Measurements from ENCODE around the gene ARFGAP3.

The ARFGAP3 gene

DNA sequence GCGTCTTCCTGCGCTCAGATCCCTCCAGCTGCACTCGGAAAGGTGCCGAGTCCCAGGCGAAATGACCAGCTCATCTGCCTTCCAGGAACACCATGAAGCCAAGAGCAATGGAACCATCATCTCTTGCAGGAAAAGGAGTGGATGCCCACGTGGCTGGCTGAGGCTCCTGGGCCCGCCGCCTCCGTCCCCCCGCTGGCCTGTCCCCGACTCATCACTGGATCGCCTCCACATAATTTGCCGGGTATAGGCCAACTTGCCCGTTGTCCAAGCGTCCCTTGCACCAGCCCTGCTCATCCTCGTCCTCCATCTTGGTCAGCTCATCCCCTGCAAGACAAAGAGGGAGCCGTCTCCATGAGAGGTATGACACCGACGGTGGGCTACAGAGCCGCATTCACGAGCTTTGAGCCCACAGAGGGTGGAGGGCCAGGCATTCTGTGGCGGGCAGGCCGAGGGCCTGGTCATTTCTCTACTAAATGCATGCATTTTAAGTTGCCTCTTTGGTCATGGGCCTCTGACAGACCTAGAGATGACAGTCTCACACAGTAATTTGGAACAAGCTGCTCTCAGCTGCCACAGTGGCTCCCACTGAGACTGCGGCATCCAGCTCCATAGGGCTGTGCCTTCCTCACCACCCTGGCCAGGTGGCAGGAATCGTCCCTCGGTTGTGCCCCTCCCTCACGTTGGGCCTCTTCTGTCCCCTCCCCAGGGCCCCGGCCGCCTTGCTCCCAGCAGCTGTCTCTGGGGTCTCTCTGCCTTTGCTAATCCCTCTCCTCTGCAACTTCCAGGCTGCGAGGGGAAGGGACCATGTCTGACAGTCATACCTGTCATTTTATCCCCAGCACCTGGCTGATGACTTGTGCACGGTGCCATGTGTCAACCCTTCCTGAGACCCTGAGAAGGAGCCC is 14.3 kb upstream of the ARFGAP3 start:
- Histone ChIP-seq H3K4me1 (ENCODE audit: insufficient read depth, low read length) (peaks cover 16% of the 10 kb centered on the region), H3K9me3 (ENCODE audit: low read length) (no peaks in the 10 kb centered on the region), H3K4me3 (ENCODE audit: low read depth in 1 of 2, low read length in 2 of 2) (no peak overlapping the region), H3K27ac (ENCODE audit: low read depth, low read length) (no peak overlapping the region), H3K9ac (ENCODE audit: low read length) (no peak overlapping the region), H3K36me3 (ENCODE audit: insufficient read depth, low read length) (peaks cover 41% of the 10 kb centered on the region), H3K27me3 (ENCODE audit: control insufficient read depth in 1 of 2, insufficient read depth in 2 of 2, low read length in 2 of 2) (no peaks in the 10 kb centered on the region)

DNA sequence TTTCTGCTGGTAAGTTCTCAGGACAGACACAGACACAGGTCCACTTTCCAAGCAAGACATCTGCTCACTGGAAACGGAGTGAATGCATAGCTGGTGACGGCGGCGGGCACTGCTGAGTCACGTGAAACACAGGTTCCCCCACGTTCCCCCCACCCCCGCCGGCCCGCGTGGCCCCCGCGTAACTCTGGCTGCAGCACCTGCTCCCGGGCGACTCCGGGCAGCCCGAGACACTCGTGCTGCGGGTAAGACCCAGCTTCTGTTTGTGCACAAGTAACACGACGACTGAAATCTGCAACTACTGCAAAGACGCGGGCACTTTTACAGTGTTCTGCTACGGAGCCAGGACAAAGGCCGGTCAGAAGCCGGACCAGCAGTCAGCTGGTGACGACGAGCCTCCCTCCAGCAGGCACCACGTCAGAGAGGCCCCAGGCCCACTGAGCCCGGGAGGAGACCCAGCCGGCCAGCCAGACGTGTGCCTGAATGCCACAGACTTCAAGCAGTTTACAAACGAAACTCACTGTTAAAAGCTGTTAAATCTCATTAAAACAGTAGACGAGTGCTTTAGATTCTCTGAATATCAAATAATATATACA is 12.9 kb upstream of the ARFGAP3 start:
- Histone ChIP-seq H3K9ac (ENCODE audit: low read length) (no peak overlapping the region), H3K27me3 (ENCODE audit: control insufficient read depth in 1 of 2, insufficient read depth in 2 of 2, low read length in 2 of 2) (no peaks in the 10 kb centered on the region), H3K36me3 (ENCODE audit: insufficient read depth, low read length) (peaks cover 33% of the 10 kb centered on the region), H3K9me3 (ENCODE audit: low read length) (no peaks in the 10 kb centered on the region), H3K4me1 (ENCODE audit: insufficient read depth, low read length) (peaks cover 16% of the 10 kb centered on the region), H3K27ac (ENCODE audit: low read depth, low read length) (no peak overlapping the region), H3K4me3 (ENCODE audit: low read depth in 1 of 2, low read length in 2 of 2) (no peak overlapping the region)

DNA sequence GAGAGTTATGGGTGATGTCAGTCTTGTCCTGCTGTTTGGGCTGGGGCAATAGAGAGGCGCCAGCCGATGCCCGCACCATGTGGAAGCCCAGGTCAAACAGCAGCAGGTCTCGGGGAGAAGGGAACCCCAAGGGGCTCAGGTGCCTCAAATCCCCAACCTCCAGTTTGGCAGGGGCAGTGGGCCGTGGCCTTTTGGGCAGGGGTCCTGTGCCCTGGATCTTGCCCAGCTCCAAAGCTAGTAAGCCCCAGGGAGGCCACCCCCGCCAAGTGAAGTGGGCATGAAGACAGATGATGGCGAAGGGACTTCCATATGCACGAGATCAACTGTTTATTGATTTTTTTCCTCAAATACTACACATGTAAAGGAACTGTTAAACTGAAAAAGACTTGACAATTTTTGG is 12.4 kb upstream of the ARFGAP3 start:
- Histone ChIP-seq H3K4me3 (ENCODE audit: low read depth in 1 of 2, low read length in 2 of 2) (no peak overlapping the region), H3K9ac (ENCODE audit: low read length) (no peak overlapping the region), H3K4me1 (ENCODE audit: insufficient read depth, low read length) (peaks cover 16% of the 10 kb centered on the region), H3K36me3 (ENCODE audit: insufficient read depth, low read length) (peaks cover 33% of the 10 kb centered on the region), H3K9me3 (ENCODE audit: low read length) (no peaks in the 10 kb centered on the region), H3K27me3 (ENCODE audit: control insufficient read depth in 1 of 2, insufficient read depth in 2 of 2, low read length in 2 of 2) (no peaks in the 10 kb centered on the region), H3K27ac (ENCODE audit: low read depth, low read length) (no peak overlapping the region)

DNA sequence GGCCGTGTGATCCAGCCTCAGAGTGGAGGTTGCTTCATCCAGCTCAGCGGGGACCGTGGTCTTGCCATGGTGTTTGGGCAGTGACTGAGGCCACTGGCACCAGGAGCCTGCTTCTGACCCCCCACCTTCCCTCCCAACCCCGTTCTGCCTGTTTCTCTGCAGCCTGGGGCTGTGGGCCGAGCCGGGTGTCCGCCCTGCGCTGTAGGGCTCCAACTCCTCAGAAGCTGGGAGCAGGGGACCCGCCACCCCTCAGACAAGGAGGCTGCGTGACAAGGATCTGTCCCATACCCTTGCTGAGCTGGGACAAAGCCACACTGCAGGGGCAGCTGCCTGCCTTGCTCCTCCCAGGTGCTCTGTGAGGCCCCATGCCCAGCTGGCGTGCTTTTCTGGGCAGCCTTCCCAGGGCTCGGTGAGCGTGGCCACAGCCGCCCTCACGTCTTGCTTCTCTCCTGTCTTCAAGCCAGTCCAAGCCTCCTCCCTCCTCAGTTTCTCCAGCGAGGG is 11.7 kb upstream of the ARFGAP3 start:
- no peak overlapping the region for H3K9ac ChIP-seq (ENCODE audit: low read length)
- H3K4me3 ChIP-seq (ENCODE audit: low read depth in 1 of 2, low read length in 2 of 2), result no peak overlapping the region
- H3K4me1 ChIP-seq (ENCODE audit: insufficient read depth, low read length), result peaks cover 16% of the 10 kb centered on the region
- peak overlapping the region; percentile 43 for H3K27ac ChIP-seq (ENCODE audit: low read depth, low read length)
- no peaks in the 10 kb centered on the region for H3K27me3 ChIP-seq (ENCODE audit: control insufficient read depth in 1 of 2, insufficient read depth in 2 of 2, low read length in 2 of 2)
- no peaks in the 10 kb centered on the region for H3K9me3 ChIP-seq (ENCODE audit: low read length)
- peaks cover 33% of the 10 kb centered on the region for H3K36me3 ChIP-seq (ENCODE audit: insufficient read depth, low read length)

DNA sequence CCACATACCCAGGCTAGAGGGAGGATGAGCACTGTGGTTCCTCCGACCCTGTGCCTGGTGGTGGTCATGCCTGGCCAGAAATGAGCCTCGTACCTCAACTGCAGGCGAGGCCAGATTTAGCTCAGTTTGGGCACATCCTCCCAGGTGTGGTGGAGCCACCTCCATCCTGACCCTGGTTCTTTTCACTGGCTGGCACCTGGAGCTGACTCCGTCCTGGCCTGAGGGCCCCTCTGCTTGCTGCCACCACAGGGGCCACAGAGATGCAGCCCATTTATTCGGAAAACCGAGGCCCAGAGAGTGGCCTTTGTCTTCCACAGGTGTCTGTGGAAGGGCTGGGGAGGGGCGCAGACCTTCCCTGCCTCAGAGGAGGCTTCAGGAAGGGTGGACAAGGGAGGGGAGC is 9.0 kb upstream of the ARFGAP3 start:
- no peak overlapping the region for H3K9ac ChIP-seq (ENCODE audit: low read length)
- peaks cover 10% of the 10 kb centered on the region for H3K36me3 ChIP-seq (ENCODE audit: insufficient read depth, low read length)
- no peaks in the 10 kb centered on the region for H3K27me3 ChIP-seq (ENCODE audit: control insufficient read depth in 1 of 2, insufficient read depth in 2 of 2, low read length in 2 of 2)
- H3K27ac ChIP-seq (ENCODE audit: low read depth, low read length), result no peak overlapping the region
- H3K9me3 ChIP-seq (ENCODE audit: low read length), result no peaks in the 10 kb centered on the region
- H3K4me3 ChIP-seq (ENCODE audit: low read depth in 1 of 2, low read length in 2 of 2), result no peak overlapping the region
- peaks cover 17% of the 10 kb centered on the region for H3K4me1 ChIP-seq (ENCODE audit: insufficient read depth, low read length)

DNA sequence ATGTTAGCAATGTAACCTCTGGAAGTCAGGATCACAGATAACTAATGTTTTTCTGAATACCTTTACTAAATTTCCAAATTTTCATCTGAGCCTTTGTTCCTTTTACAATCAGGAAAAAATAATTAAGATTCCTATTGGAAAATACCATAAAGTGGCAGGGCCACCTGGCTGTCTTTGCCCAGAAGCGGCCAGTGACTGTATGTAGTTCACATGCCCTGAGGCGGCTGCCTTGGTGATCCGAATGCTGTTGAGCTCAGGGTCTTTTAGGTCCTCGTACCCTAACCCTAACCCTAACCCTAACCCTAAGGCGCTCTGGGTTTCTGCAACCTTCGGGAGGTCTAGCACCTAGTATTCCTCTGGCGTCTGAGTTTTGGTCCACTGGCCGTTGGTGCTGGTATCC is 8.5 kb upstream of the ARFGAP3 start:
- no peaks in the 10 kb centered on the region for H3K27me3 ChIP-seq (ENCODE audit: control insufficient read depth in 1 of 2, insufficient read depth in 2 of 2, low read length in 2 of 2)
- no peak overlapping the region for H3K4me3 ChIP-seq (ENCODE audit: low read depth in 1 of 2, low read length in 2 of 2)
- H3K36me3 ChIP-seq (ENCODE audit: insufficient read depth, low read length), result peaks cover 5% of the 10 kb centered on the region
- no peak overlapping the region for H3K27ac ChIP-seq (ENCODE audit: low read depth, low read length)
- no peaks in the 10 kb centered on the region for H3K9me3 ChIP-seq (ENCODE audit: low read length)
- H3K4me1 ChIP-seq (ENCODE audit: insufficient read depth, low read length), result peaks cover 22% of the 10 kb centered on the region
- H3K9ac ChIP-seq (ENCODE audit: low read length), result no peak overlapping the region

DNA sequence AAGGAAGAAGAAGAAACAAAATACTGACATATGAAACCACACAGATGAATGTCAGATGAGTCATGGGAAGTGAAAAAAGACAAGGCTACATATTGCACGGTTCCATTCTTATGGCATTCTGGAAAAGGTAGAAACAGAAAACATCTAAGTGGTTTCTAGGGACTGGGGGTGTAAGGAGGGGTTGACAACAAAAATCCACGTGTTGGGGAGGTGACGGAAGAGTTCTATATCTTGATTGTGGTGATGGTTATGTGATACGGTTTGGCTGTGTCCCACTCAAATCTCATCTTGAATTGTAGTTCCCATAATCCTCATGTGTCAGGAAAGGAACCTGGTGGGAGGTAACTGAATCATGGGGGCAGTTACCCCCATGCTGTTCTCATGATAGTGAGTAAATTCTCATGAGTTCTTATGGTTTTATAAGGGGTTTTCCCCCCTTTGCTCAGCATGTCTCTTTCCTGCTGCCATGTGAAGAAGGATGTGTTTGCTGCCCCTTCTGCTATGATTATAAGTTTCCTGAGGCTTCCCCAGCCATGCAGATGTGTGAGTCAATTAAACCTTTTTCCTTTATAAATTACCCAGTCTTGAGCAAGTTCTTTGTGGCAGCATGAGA is 6.4 kb upstream of the ARFGAP3 start:
- H3K27ac ChIP-seq (ENCODE audit: low read depth, low read length), result no peak overlapping the region
- no peaks in the 10 kb centered on the region for H3K36me3 ChIP-seq (ENCODE audit: insufficient read depth, low read length)
- peaks cover 10% of the 10 kb centered on the region for H3K4me1 ChIP-seq (ENCODE audit: insufficient read depth, low read length)
- H3K9ac ChIP-seq (ENCODE audit: low read length), result no peak overlapping the region
- H3K27me3 ChIP-seq (ENCODE audit: control insufficient read depth in 1 of 2, insufficient read depth in 2 of 2, low read length in 2 of 2), result no peaks in the 10 kb centered on the region
- no peak overlapping the region for H3K4me3 ChIP-seq (ENCODE audit: low read depth in 1 of 2, low read length in 2 of 2)
- H3K9me3 ChIP-seq (ENCODE audit: low read length), result no peaks in the 10 kb centered on the region

DNA sequence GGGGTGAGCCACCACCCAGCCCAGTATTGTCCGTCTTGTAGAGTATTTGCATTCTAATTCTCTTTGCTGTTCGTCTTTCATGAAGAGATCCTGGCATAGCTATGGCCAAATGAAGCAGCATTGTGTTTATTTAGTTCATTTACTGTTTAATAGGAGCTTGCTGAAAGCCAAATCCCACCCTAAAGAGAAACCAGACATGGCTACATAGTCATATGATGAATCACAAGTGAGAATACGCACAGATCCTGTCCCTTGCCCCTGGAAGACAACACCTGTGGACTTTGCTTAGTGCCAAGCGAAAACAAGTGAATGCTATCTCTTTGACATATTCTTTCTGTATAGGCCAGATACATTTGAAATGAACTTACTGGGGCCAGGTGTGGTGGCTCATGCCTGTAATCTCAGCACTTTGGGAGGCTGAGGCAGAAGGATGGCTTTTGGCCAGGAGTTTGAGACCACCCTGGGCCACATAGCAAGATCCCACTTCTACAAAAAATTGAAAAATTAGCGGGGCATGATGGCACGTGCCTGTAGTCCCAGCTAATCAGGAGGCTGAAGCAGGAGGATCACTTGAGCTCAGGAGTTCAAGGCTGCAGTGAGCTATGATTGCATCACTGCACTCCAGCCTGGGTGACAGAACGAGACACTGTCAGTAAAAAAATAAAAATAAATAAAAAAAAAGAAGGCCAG is 5.1 kb upstream of the ARFGAP3 start:
- Histone ChIP-seq H3K9me3 (ENCODE audit: low read length) (no peaks in the 10 kb centered on the region), H3K27me3 (ENCODE audit: control insufficient read depth in 1 of 2, insufficient read depth in 2 of 2, low read length in 2 of 2) (no peaks in the 10 kb centered on the region), H3K4me3 (ENCODE audit: low read depth in 1 of 2, low read length in 2 of 2) (no peak overlapping the region), H3K9ac (ENCODE audit: low read length) (no peak overlapping the region), H3K27ac (ENCODE audit: low read depth, low read length) (no peak overlapping the region), H3K4me1 (ENCODE audit: insufficient read depth, low read length) (peaks cover 15% of the 10 kb centered on the region), H3K36me3 (ENCODE audit: insufficient read depth, low read length) (no peaks in the 10 kb centered on the region)

DNA sequence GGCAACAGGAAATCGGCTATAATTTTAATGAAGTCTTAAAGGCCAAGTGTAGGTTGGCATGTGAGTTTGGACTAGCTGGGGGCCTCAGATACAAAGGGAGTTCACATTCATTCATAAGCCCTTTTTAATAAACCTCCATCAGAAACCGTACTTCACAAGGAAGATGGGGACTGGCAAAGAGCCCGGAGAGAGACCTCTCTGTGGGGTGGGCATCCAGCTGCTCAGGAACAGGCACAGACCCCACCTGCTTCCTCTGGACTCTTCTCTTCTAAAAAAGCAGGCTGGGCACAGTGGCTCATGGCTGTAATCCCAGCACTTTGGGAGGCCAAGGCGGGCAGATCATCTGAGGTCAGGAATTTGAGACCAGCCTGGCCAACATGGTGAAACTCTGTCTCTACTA is 3.9 kb upstream of the ARFGAP3 start:
- H3K4me1 ChIP-seq (ENCODE audit: insufficient read depth, low read length), result peaks cover 15% of the 10 kb centered on the region
- no peaks in the 10 kb centered on the region for H3K9me3 ChIP-seq (ENCODE audit: low read length)
- no peaks in the 10 kb centered on the region for H3K27me3 ChIP-seq (ENCODE audit: control insufficient read depth in 1 of 2, insufficient read depth in 2 of 2, low read length in 2 of 2)
- H3K27ac ChIP-seq (ENCODE audit: low read depth, low read length), result no peak overlapping the region
- no peaks in the 10 kb centered on the region for H3K36me3 ChIP-seq (ENCODE audit: insufficient read depth, low read length)
- H3K4me3 ChIP-seq (ENCODE audit: low read depth in 1 of 2, low read length in 2 of 2), result no peak overlapping the region
- no peak overlapping the region for H3K9ac ChIP-seq (ENCODE audit: low read length)

DNA sequence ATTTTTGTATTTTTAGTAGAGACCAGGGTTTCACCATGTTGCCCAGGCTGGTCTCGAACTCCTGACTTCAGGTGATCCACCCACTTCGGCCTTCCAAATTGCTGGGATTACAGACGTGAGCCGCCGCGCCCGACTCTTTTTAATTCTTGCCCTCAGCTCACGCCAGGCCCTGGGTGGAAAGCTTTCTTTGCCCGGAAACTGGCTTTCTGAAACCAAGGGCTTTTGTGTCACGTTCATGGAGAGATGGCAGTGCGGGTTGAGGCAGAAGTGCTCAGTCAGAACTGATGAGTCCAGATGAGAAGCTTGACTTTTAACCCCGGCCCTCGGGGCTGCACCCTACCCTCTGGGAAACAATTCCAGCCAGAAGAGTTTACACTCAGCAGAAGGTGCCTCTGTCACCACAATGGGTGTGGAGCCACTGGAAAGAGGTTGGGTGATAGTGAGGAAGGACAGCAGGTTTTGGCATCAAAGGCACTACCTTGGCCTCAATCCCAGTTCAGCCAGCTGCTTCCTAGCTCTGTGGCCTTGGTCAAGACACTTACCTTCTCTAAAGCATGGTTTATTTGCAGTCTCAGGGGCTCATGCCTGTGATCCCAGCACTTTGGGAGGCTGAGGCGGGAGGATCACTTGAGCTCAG is 890 bp upstream of the ARFGAP3 start:
- Histone ChIP-seq H3K4me3 (ENCODE audit: low read depth in 1 of 2, low read length in 2 of 2) (no peak overlapping the region), H3K27me3 (ENCODE audit: control insufficient read depth in 1 of 2, insufficient read depth in 2 of 2, low read length in 2 of 2) (no peaks in the 10 kb centered on the region), H3K9ac (ENCODE audit: low read length) (no peak overlapping the region), H3K4me1 (ENCODE audit: insufficient read depth, low read length) (peaks cover 20% of the 10 kb centered on the region), H3K36me3 (ENCODE audit: insufficient read depth, low read length) (no peaks in the 10 kb centered on the region), H3K27ac (ENCODE audit: low read depth, low read length) (peak overlapping the region; percentile 14), H3K9me3 (ENCODE audit: low read length) (no peaks in the 10 kb centered on the region)
